Keratinocyte (primary cell): ENCODE measurements around the gene DPAGT1. TPM values are rescaled to one million over a fixed set of nuclear protein-coding genes. Genes with fewer than 3 reads are reported as not detected.

Source experiments
- DNase-seq: peaks from one replicate; pipeline ENCODE4 v3.0.0-alpha.2; 2011; ENCODE audit warnings: low read depth, missing footprints, low spot score
- FAIRE-seq: peaks from 2 replicates; lab custom pipeline; 2011; peaks lifted over from hg19 to GRCh38; lab: Jason Lieb, UNC
- H2AFZ ChIP-seq: 2 replicates; pipeline ENCODE4 v1.6.0; 2012; ENCODE audit warnings: low read length, control low read depth, inconsistent platforms; ENCODE audit not compliant: control insufficient read depth
- H3K27ac ChIP-seq: 2 replicates; pipeline ENCODE4 v1.5.1; 2011; ENCODE audit warnings: low read length; ENCODE audit not compliant: control insufficient read depth, insufficient read depth
- H3K27me3 ChIP-seq: 3 replicates; pipeline ENCODE4 v1.6.0; 2011; ENCODE audit warnings: low read length; ENCODE audit not compliant: control insufficient read depth, insufficient read depth; ENCODE audit errors: extremely low read depth
- H3K36me3 ChIP-seq, 2 experiments: 2 replicates in 1 of 2; 3 replicates in 1 of 2; pipeline ENCODE4 v1.5.1; 2011; ENCODE audit warnings: low read length in 2 of 2, mild to moderate bottlenecking in 1 of 2; ENCODE audit not compliant: control insufficient read depth in 2 of 2, insufficient read depth in 2 of 2; ENCODE audit errors: extremely low read depth in 1 of 2
- H3K4me1 ChIP-seq: 3 replicates; pipeline ENCODE4 v1.5.1; 2011; ENCODE audit warnings: low read length; ENCODE audit not compliant: control insufficient read depth, insufficient read depth; ENCODE audit errors: extremely low read depth
- H3K4me2 ChIP-seq: 3 replicates; pipeline ENCODE4 v1.6.0; 2011; ENCODE audit warnings: low read depth, low read length; ENCODE audit not compliant: control insufficient read depth, insufficient read depth; ENCODE audit errors: extremely low read depth
- H3K4me3 ChIP-seq, 3 experiments: fragments of 200-600 bp in 1 of 3; sonication (generic) in 1 of 3; 2 replicates in 2 of 3; 3 replicates in 1 of 3; pipeline ENCODE4 v1.5.1; 2011 to 2016; ENCODE audit warnings: low read length in 3 of 3, mild to moderate bottlenecking in 3 of 3, control low read depth in 2 of 3, inconsistent platforms in 1 of 3, low read depth in 1 of 3, mixed read lengths in 1 of 3, mixed run types in 1 of 3, moderate library complexity in 1 of 3; ENCODE audit not compliant: control insufficient read depth in 2 of 3, insufficient read depth in 2 of 3; ENCODE audit errors: extremely low read depth in 1 of 3
- H3K79me2 ChIP-seq: 2 replicates; pipeline ENCODE4 v1.6.0; 2012; ENCODE audit warnings: low read length; ENCODE audit not compliant: control insufficient read depth, insufficient read depth
- H3K9ac ChIP-seq: 3 replicates; pipeline ENCODE4 v1.6.0; 2011; ENCODE audit warnings: low read length; ENCODE audit not compliant: control insufficient read depth, insufficient read depth; ENCODE audit errors: extremely low read depth
- H3K9me1 ChIP-seq: 3 replicates; pipeline ENCODE4 v1.6.0; 2011; ENCODE audit warnings: low read length; ENCODE audit not compliant: control insufficient read depth, insufficient read depth; ENCODE audit errors: extremely low read depth
- H3K9me3 ChIP-seq: 2 replicates; pipeline ENCODE4 v1.5.1; 2012; ENCODE audit warnings: low read depth, low read length; ENCODE audit not compliant: control insufficient read depth
- H4K20me1 ChIP-seq: 3 replicates; pipeline ENCODE4 v1.6.0; 2011; ENCODE audit warnings: low read length; ENCODE audit not compliant: control insufficient read depth, insufficient read depth; ENCODE audit errors: extremely low read depth
- CTCF ChIP-seq, 3 experiments: IDR thresholded peaks in 1 of 3; conservative IDR thresholded peaks in 1 of 3; optimal IDR thresholded peaks in 1 of 3; 2 replicates in 2 of 3; 3 replicates in 1 of 3; pipeline versions ENCODE3 to v1.5.1; 2011; ENCODE audit warnings: low read length in 3 of 3, mild to moderate bottlenecking in 3 of 3, moderate library complexity in 2 of 3, control low read depth in 1 of 3, inconsistent platforms in 1 of 3; ENCODE audit not compliant: insufficient read depth in 2 of 3; ENCODE audit errors: extremely low read depth in 1 of 3
- EZH2 ChIP-seq: IDR thresholded peaks from one replicate; pipeline ENCODE4 v1.6.1; 2012; ENCODE audit warnings: inconsistent platforms, mild to moderate bottlenecking, low read length, moderate library complexity
- dilution Hi-C: fragments of 300-500 bp; cut with MboI; formaldehyde crosslinking; loops from one replicate; pipeline ENCODE4 v1.7.0; 2020; ENCODE audit warnings: low sequenced_read_pairs; ENCODE audit not compliant: extremely low pct_ligation_motif_present
- polyA plus RNA-seq, 5 experiments: library from polyadenylated mRNA; depleted of rRNA in 3 of 5; stranded (reverse) in 3 of 5; stranded (forward) in 1 of 5; unstranded in 1 of 5; fragments of >200 nt; gene quantifications; 1 replicate in 1 of 5; 2 replicates in 3 of 5; 3 replicates in 1 of 5; pipeline versions ENCODE4 v1.2.1 to v1.2.3, GENCODE V29; 2011 to 2012; ENCODE audit warnings: missing spikeins in 2 of 5, low read depth in 1 of 5, low replicate concordance in 1 of 5

The DPAGT1 gene
- polyA plus RNA-seq, 1 donor (not counting 4 experiments of a cell fraction or from before 2014, with no cell fraction given): 59.7 TPM

- H3K4me3 ChIP-seq: peak within 1 kb of the TSS; percentile 50 to 88 (median 63)
- DNase-seq (no peak), FAIRE-seq (peak; percentile 86)
- H3K9ac ChIP-seq: peak within 1 kb of the TSS; percentile 89
- peak within 1 kb of the TSS; percentile 97 for H3K4me2 ChIP-seq
- peaks cover 17% of the 10 kb centered on the region for H3K79me2 ChIP-seq
- H3K27me3 ChIP-seq: no peaks in the 10 kb centered on the region
- no peaks in the 10 kb centered on the region for H3K9me1 ChIP-seq
- peak within 1 kb of the TSS; percentile 91 for H3K27ac ChIP-seq
- no peaks in the 10 kb centered on the region for H3K9me3 ChIP-seq
- TF ChIP-seq CTCF (optimal IDR thresholded peaks at IDR 0.05 in 1 of 3, IDR thresholded peaks at IDR 0.05 in 1 of 3, conservative IDR thresholded peaks at IDR 0.05 in 1 of 3; ENCODE audit: extremely low read depth in 1 of 3, insufficient read depth in 2 of 3, low read length in 3 of 3) (no peak), EZH2 (no peak)
- H3K4me1 ChIP-seq: peaks cover 23% of the 10 kb centered on the region
- peaks cover 10 to 25% of the 10 kb centered on the region in 2 experiments for H3K36me3 ChIP-seq
- dilution Hi-C loops: no loop called here
- no peaks in the 10 kb centered on the region for H4K20me1 ChIP-seq
- H2AFZ ChIP-seq: peak within 1 kb of the TSS; percentile 91
These were observed 16.8 kb downstream of the DPAGT1 start, which contains the start of gene HMBS for GRCh38 chr11:119084663-119085436. TSS of gene HMBS (plus strand) at chr11:119084881. CDS start at chr11:119085034, 153 bp downstream.

GRCh38 chr11:119081682-119082260 is 19.9 kb downstream of the DPAGT1 start:
- Histone ChIP-seq H3K27ac (no peak overlapping the region), H3K4me3 (no peak overlapping the region), H3K79me2 (peaks cover 13% of the 10 kb centered on the region), H3K36me3 (peaks cover 16 to 32% of the 10 kb centered on the region in 2 experiments), H3K4me2 (no peak overlapping the region), H3K4me1 (peaks cover 10% of the 10 kb centered on the region), H2AFZ (no peak overlapping the region), H4K20me1 (no peaks in the 10 kb centered on the region), H3K9me1 (no peaks in the 10 kb centered on the region), H3K9me3 (no peaks in the 10 kb centered on the region), H3K27me3 (no peaks in the 10 kb centered on the region), H3K9ac (no peak overlapping the region)
- no peak for TF ChIP-seq EZH2
- no peak for TF ChIP-seq CTCF (optimal IDR thresholded peaks at IDR 0.05 in 1 of 3, IDR thresholded peaks at IDR 0.05 in 1 of 3, conservative IDR thresholded peaks at IDR 0.05 in 1 of 3; ENCODE audit: extremely low read depth in 1 of 3, insufficient read depth in 2 of 3, low read length in 3 of 3)
- FAIRE-seq (no peak), DNase-seq (no peak)
- dilution Hi-C loops: no loop called here
